ENCODE data around the gene EXD3. TPM values are rescaled to one million over a fixed set of nuclear protein-coding genes. Genes with fewer than 3 reads are reported as not detected.

The EXD3 gene
- total RNA-seq, 8 experiments from 2014 or later = 3.2 to 14.8 (median 9.6) TPM

DNA sequence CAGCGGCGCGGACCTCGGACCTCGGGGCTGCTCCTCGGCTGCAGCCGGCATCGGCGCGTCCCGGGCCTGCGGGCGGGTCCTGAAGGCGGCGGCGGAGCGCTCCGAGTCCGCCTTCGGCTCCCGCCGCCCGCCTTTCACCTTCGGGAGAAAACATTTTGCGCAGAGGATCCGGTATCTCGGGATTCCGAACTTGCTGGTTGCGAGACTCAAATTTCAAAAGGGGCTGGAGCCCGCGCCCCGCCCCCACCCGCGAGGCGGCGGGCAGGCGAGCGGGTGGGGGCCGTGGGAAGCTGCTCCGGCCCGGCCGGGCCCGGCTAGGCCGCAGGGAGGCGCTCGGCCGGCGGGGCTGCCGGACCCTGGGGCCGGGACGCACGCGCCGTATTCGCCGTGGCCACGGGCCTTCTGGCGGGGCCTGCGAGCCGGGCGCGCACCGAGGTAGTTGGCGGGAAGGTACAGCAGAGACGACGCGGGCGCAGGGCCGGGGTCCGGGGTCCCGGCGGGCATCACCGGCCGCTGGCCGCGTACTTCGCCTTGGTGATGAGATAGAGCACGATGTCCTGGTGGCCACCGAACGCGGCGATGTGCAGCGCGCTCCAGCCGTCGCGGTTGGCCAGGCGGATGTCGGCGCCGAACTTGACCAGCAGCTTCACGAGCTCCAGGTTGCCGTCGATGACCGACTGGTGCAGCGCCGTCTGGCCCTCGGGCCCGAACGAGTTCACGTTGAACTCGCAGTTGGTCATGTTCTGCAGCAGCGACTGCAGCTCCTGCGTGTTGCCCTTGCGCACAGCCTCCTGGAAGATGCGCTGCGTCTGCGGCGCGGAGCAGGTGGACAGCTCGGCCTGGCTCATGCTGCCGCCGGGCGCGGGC lies 121.6 kb downstream of the EXD3 start:
- in situ Hi-C loops (cut with MboI; ENCODE audit: low pct_unique_long_range_greater_than_20kb in 2 of 9, low sequenced_read_pairs in 9 of 9, unreplicated experiment in 9 of 9) = loop anchor here in 6 of 9 experiments (25.0 kb wide), 2 partner anchors 111 to 236 kb away; partner anchors contain the start of genes EXD3 (in 5 of the 6) and NOXA1 (in 5 of the 6)
- peak overlapping the region; percentile 6 to 45 for H3K27ac ChIP-seq
- H3K4me3 ChIP-seq = peak overlapping the region; percentile 52 to 75 (median 55)
- peak; percentile 6 to 52 (median 14) for ATAC-seq (replicated peaks in 6 of 8)
- H3K4me1 ChIP-seq (replicated peaks in 1 of 2) = peaks cover 38 to 58% of the 10 kb centered on the region in 2 donors
- 2 to 3% methylated on average over 8 to 21 of the region's 115 CpGs; no CpG with 5 or more reads in 8 of the 10 experiments for WGBS, 10 experiments

DNA sequence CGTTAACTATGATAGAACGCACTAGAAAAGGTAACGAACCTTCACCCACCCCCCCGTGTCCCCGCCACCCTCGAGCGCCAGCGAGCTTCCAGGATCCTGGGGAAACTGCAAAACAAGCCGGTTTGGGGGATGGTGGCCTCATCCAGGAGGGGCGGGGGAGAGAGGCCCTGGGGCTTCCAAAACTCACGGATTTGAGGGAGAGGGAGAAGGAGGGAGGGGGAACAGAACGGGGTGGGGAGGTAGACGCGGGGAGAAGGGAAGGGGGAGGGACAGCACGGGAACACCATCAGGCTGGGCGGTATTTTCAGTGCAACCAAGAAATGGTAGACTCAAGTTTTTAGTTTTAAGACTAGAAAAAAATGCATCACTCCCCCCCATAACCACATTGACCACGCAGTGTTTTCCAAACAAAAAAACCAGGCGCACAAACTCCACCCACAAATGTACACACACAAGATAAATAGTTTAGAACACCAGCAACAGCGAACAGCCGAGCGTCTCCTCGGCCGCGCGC lies 122.3 kb downstream of the EXD3 start:
- 0 to 50% (median 0%) methylated on average over 2 to 3 of the region's 25 CpGs; no CpG with 5 or more reads in 6 of the 10 experiments for WGBS, 10 experiments
- H3K27ac ChIP-seq = peak overlapping the region; percentile 6 to 45
- peak overlapping the region; percentile 52 to 75 (median 55) for H3K4me3 ChIP-seq
- in situ Hi-C loops (cut with MboI; ENCODE audit: low pct_unique_long_range_greater_than_20kb in 2 of 9, low sequenced_read_pairs in 9 of 9, unreplicated experiment in 9 of 9) = loop anchor here in 6 of 9 experiments (25.0 kb wide), 2 partner anchors 112 to 237 kb away; partner anchors contain the start of genes EXD3 (in 5 of the 6) and NOXA1 (in 5 of the 6)
- H3K4me1 ChIP-seq (replicated peaks in 1 of 2) = peaks cover 31 to 52% of the 10 kb centered on the region in 2 donors
- ATAC-seq (replicated peaks in 6 of 8) = no peak

DNA sequence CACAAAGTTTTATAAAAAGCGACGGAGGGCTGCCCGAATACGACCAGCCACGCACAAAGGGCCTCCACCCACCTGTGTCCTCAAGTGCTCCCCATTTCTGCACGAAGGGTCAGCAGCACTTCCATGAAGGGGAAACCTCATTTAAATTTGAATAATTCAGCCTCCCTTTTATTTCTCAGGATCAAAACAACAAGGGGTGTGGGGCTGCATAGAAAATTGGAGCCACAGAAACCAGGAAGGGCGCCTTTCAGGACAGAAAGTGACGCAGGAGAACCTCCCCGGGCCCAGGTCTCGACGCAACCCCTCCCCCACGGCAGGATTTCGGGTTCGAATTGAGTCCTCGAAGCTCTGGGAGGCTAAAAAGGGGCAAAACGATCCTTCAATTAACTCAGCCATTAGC lies 123.0 kb downstream of the EXD3 start:
- H3K4me3 ChIP-seq = peak overlapping the region; percentile 52 to 75 (median 55)

DNA sequence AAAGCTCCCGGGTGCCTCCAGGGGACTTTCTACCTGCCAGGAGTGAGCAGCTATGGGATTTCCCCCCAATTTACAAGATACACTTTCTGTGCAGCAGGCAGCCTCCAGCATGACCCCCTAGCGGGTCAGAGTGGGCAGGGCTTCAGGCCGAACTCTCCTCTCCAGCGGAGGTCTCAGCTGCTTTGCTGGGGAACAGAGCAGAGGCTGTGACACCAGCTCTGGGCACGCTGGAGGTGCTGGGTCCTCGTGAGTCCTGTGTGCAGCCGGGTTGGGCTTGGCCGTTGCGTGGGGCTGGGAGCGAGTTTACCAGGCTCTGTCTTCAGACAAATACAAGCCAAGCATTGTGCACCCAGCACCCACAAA lies 123.8 kb downstream of the EXD3 start:
- Histone ChIP-seq H3K27ac (no peak overlapping the region), H3K4me3 (peak overlapping the region in 4 of 5 donors; percentile 52 to 75 (median 64)), H3K4me1 (replicated peaks in 1 of 2) (peaks cover 18 to 40% of the 10 kb centered on the region in 2 donors)
- in situ Hi-C loops (cut with MboI; ENCODE audit: low pct_unique_long_range_greater_than_20kb in 2 of 9, low sequenced_read_pairs in 9 of 9, unreplicated experiment in 9 of 9) = loop anchor here in 3 of 9 experiments (10.0 to 25.0 kb wide), 3 partner anchors 106 to 138 kb away; partner anchors contain the start of genes ENTPD8 (in 1 of the 3), EXD3 (in 1 of the 3) and NOXA1 (in 1 of the 3)
- ATAC-seq (replicated peaks in 6 of 8) = no peak
- 18 to 77% (median 33%) methylated on average over 2 to 7 of the region's 10 CpGs; no CpG with 5 or more reads in 5 of the 10 experiments for WGBS, 10 experiments

More for the DNA sequence above, 123.0 kb downstream of the EXD3 start:
- in situ Hi-C loops (cut with MboI; ENCODE audit: low pct_unique_long_range_greater_than_20kb in 2 of 9, low sequenced_read_pairs in 9 of 9, unreplicated experiment in 9 of 9) = loop anchor here in 8 of 9 experiments (10.0 to 25.0 kb wide), 4 partner anchors 105 to 237 kb away; partner anchors contain the start of genes EXD3 (in 6 of the 8), NOXA1 (in 6 of the 8) and ENTPD8 (in 1 of the 8)
- no peak for ATAC-seq (replicated peaks in 6 of 8)
- peaks cover 24 to 47% of the 10 kb centered on the region in 2 donors for H3K4me1 ChIP-seq (replicated peaks in 1 of 2)
- WGBS, 10 experiments = 0 to 33% (median 10%) methylated on average over 1 to 16 of the region's 16 CpGs; no CpG with 5 or more reads in 2 of the 10 experiments
- no peak overlapping the region for H3K27ac ChIP-seq

DNA sequence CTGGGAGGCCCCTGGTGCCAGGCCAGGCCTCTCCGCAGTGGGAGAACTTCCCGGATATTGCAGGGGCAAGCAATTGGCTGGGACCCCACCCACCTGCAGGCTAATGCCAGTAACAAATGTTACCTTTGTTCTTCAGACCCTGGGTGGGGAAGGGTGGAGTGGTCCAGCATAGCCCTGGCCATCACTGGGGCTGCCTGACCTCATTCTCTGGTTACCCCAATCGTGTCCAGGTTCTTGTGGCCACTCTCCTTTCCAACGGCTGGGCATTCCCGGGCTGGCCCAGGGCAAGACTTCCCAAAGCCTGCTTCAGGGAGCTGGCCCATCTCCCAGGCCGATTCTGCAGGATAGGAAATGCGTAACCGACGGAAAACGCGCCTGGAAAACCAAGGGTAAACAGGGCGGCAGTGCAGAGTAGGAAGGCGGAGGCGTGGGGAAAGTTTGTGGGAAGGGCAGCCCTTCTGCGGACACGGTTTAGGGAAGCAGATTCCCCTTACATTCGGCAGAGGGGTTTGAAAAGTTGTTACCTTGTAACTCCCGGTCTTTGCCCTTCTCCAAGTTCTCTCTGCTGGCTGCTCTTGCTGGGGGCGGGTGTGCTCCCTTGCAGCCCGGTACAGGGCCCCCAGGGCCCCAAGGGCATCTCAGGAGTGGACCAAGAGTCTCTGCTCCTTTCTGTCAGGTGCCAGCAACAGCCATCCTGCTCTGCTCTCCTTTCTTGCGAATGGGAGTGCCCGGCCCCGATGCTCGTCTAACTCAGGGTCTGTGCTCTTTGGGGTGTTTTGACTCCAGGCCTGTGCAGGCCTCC lies 124.4 kb downstream of the EXD3 start:
- peaks cover 18 to 34% of the 10 kb centered on the region in 2 donors for H3K4me1 ChIP-seq (replicated peaks in 1 of 2)
- no peak overlapping the region for H3K27ac ChIP-seq
- ATAC-seq (replicated peaks in 6 of 8) = no peak
- in situ Hi-C loops (cut with MboI; ENCODE audit: low pct_unique_long_range_greater_than_20kb in 2 of 9, low sequenced_read_pairs in 9 of 9, unreplicated experiment in 9 of 9) = loop anchor here in 3 of 9 experiments (10.0 to 25.0 kb wide), 3 partner anchors 106 to 139 kb away; partner anchors contain the start of genes ENTPD8 (in 1 of the 3), EXD3 (in 1 of the 3) and NOXA1 (in 1 of the 3)
- peak overlapping the region in 2 of 5 donors; percentile 53 to 74 for H3K4me3 ChIP-seq
- whole genome bisulfite sequencing, 10 experiments = 10 to 58% (median 34%) methylated on average over 1 to 12 of the region's 24 CpGs; no CpG with 5 or more reads in 2 of the 10 experiments

DNA sequence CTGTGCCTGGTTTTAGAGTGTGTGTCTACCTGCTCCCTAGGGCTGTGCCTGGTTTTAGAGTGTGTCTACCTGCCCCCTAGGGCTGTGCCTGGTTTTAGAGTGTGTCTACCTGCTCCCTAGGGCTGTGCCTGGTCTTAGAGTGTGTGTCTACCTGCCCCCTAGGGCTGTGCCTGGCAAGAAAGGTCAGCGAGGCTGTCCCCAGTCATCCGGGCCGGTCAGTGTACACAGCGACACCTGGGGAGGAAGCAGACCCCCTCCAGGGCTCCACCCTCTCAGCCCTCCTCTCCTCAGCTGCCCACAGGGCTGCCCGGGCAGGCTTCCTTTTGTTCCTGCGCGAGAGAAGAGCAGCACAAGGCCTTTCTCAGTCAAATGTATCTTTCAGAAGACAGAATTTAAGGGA lies 125.0 kb downstream of the EXD3 start:
- WGBS, 10 experiments = 40% methylated on average over 4 of the region's 7 CpGs; no CpG with 5 or more reads in 9 of the 10 experiments
- in situ Hi-C loops (cut with MboI; ENCODE audit: low pct_unique_long_range_greater_than_20kb in 2 of 9, low sequenced_read_pairs in 9 of 9, unreplicated experiment in 9 of 9) = loop anchor here in 3 of 9 experiments (10.0 to 25.0 kb wide), 3 partner anchors 107 to 139 kb away; partner anchors contain the start of genes ENTPD8 (in 1 of the 3), EXD3 (in 1 of the 3) and NOXA1 (in 1 of the 3)

DNA sequence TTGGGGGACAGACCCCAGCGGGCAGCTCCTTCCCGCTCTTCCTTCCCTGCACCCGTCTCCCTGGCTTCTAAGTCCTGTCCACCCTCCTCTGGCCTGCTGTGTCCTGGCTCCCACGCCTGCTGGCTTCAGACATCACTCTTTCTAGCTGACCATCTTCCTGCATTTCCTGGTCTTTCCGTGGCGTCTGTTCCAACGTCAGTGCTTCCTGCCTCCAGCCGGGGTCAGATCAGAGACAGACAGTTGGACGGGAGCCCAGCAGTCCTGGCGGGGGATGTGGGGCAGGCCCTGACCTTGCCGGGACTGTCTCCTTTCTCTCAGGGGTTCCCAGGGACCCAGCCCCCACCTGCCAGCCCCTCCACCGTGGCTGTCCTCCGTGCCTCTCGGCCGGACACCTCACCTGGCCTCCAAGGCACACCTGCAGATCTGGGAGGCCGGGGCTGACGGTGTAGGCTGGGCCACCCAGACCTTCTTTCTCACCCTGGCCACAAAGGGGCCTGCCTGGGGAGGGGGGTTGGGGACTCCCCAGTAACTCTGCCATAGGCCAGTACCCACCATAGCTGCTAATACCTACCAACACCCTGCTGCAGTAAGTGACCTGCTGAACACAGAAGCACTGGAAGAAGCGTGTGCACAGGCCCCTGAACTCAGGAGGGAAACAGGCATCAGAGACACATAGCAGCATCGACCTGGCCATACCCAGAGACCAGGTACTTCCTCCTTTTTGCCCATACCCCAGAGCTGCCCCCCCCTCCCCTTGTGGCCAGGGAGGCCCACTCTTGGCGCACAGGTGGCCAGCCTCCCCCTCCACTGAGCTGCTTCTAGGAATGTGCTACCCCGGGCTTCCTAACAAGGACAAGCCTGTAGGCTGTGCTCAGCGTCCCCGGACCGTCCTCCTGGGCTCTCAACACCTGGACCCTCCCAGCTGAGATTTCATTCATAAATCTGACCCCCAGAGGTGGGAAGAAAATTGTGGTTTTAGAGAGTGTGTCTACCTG lies 126.0 kb downstream of the EXD3 start:
- Histone ChIP-seq H3K4me1 (replicated peaks in 1 of 2) (peaks cover 10 to 22% of the 10 kb centered on the region in 2 donors), H3K27ac (peak overlapping the region in 1 of 2 donors; percentile 43), H3K4me3 (peak overlapping the region in 1 of 5 donors; percentile 34)
- in situ Hi-C loops (cut with MboI; ENCODE audit: low pct_unique_long_range_greater_than_20kb in 2 of 9, low sequenced_read_pairs in 9 of 9, unreplicated experiment in 9 of 9) = loop anchor here in 3 of 9 experiments (10.0 to 25.0 kb wide), 3 partner anchors 108 to 140 kb away; partner anchors contain the start of genes ENTPD8 (in 1 of the 3), EXD3 (in 1 of the 3) and NOXA1 (in 1 of the 3)
- WGBS, 10 experiments = 47% methylated on average over 6 of the region's 24 CpGs; no CpG with 5 or more reads in 9 of the 10 experiments
- ATAC-seq (replicated peaks in 6 of 8) = no peak

More for the DNA sequence above, 125.0 kb downstream of the EXD3 start:
- Histone ChIP-seq H3K4me1 (replicated peaks in 1 of 2) (peaks cover 14 to 27% of the 10 kb centered on the region in 2 donors), H3K27ac (no peak overlapping the region), H3K4me3 (no peak overlapping the region)
- ATAC-seq (replicated peaks in 6 of 8) = no peak

DNA sequence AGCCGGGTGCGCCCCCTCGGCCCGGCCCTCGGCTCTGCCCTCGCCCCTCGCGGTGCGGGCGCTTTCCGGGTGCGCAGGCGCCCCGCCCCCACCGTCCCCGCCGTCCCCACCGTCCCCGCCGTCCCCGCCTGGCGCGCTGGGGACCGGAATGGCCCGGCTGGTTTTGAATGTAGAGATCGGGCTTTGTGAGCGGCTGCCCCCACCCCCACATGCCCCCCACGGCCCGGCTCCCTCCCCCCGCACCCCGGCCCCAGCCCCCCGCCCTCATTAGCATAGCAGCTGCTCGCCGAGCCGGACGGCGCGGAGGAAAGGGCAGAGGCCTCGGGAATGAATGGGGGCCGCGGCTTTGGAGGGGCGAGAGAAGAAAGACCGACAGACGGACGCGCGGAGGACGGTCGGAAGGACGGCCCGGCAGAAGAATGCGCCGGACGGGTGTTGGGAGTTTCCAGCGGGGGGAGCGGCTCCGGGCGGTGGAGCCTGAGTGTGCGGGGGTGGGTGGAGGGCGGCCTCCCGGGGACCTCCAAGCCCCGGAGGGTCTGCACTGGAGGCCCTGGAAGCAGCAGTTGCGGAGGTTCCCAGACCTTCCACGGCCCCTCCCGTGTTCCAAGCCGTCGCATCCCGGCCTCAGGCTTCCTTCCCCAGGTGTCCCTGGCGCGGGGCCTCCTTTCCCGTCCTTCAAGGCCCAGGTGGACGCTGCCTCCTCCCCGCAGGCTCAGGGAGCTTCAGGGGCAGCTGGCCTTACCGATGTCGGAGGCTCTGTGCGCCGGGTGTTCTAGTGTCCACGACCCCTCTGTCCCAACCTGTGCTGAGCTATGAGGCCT lies 126.9 kb downstream of the EXD3 start:
- 0% methylated on average over 1 of the region's 78 CpGs; no CpG with 5 or more reads in 9 of the 10 experiments for WGBS, 10 experiments
- peak overlapping the region; percentile 34 to 57 (median 44) for H3K4me3 ChIP-seq
- H3K4me1 ChIP-seq (replicated peaks in 1 of 2) = peaks cover 10 to 22% of the 10 kb centered on the region in 2 donors
- in situ Hi-C loops (cut with MboI; ENCODE audit: low pct_unique_long_range_greater_than_20kb in 2 of 9, low sequenced_read_pairs in 9 of 9, unreplicated experiment in 9 of 9) = loop anchor here in 3 of 9 experiments (10.0 to 25.0 kb wide), 3 partner anchors 109 to 141 kb away; partner anchors contain the start of genes ENTPD8 (in 1 of the 3), EXD3 (in 1 of the 3) and NOXA1 (in 1 of the 3)
- H3K27ac ChIP-seq = peak overlapping the region in 1 of 2 donors; percentile 65
- peak in 6 of 8 experiments; percentile 12 to 70 (median 60) for ATAC-seq (replicated peaks in 6 of 8)

DNA sequence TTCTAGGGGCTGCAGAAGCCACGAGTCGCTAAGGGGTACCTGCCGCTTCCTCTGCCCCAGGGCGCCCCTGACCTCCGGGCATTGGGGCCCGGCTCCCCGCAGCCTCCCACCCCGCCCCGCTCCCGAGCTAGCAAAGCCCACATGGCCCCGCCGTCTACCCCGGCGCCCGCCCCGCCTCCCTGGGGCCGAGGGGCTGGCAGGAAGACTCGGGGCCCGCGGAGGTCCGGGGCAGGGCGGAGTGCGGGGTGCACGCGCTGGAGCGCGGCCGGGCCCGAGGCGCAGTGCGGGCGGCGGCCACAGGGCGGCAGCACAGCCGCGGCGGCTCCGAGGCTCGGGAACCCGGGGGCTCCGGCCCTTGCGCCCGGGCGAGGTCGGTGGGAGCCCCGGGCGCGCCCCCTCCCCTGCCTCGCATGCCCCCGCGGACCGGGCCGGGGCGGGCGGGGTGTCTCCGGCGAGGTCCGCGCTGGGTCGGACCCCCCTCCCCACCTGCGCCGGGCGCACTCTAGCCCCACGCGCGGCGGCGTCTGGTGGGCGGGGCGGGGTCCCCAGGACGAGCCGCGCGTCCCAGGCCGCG lies 127.6 kb downstream of the EXD3 start:
- Histone ChIP-seq H3K4me1 (replicated peaks in 1 of 2) (peaks cover 10 to 22% of the 10 kb centered on the region in 2 donors), H3K4me3 (peak overlapping the region; percentile 34 to 57 (median 44)), H3K27ac (peak overlapping the region in 1 of 2 donors; percentile 65)
- ATAC-seq (replicated peaks in 6 of 8) = peak; percentile 57 to 78 (median 65)
- WGBS, 10 experiments = 19% methylated on average over 4 of the region's 76 CpGs; no CpG with 5 or more reads in 9 of the 10 experiments
- in situ Hi-C loops (cut with MboI; ENCODE audit: low pct_unique_long_range_greater_than_20kb in 2 of 9, low sequenced_read_pairs in 9 of 9, unreplicated experiment in 9 of 9) = loop anchor here in 3 of 9 experiments (10.0 to 25.0 kb wide), 3 partner anchors 109 to 142 kb away; partner anchors contain the start of genes ENTPD8 (in 1 of the 3), EXD3 (in 1 of the 3) and NOXA1 (in 1 of the 3)

Measured in motor neuron (in vitro differentiated cells).